GM12865 (cell line): ENCODE results near the gene TSPAN13.

Experiments used
- DNase-seq: peaks from one replicate; pipeline ENCODE4 v3.0.0; 2010; ENCODE audit warnings: low read depth
- H3K4me3 ChIP-seq: 2 replicates; pipeline ENCODE4 v1.5.1; 2011; ENCODE audit warnings: mild to moderate bottlenecking, low read depth, low read length, control low read depth
- CTCF ChIP-seq: IDR thresholded peaks from 2 replicates; pipeline ENCODE4 v1.5.1; 2011; ENCODE audit warnings: low read length, control low read depth, low read depth, inconsistent platforms; ENCODE audit not compliant: insufficient read depth; ENCODE audit errors: missing control alignments

TSPAN13 gene

GRCh38 chr7:16826060-16826459 is 72.5 kb downstream of the TSPAN13 start:
- H3K4me3 ChIP-seq: no peak overlapping the region
- no peak for TF ChIP-seq CTCF
- no peak for DNase-seq

GRCh38 chr7:16833373-16833772 is 79.8 kb downstream of the TSPAN13 start:
- no peak for TF ChIP-seq CTCF
- no peak for DNase-seq
- H3K4me3 ChIP-seq: no peak overlapping the region
